Measurements from ENCODE around the gene HPS5. TPM values are rescaled to one million over a fixed set of nuclear protein-coding genes. Genes with fewer than 3 reads are reported as not detected.
A peak's percentile ranks its signal among the peaks of the same experiment; 100 is the strongest.
"Not testable (repeated sequence)": the region's sequence is repeated elsewhere in the genome, so short reads cannot be mapped to it uniquely, and the experiment has no call there.

HPS5 gene, protein sequence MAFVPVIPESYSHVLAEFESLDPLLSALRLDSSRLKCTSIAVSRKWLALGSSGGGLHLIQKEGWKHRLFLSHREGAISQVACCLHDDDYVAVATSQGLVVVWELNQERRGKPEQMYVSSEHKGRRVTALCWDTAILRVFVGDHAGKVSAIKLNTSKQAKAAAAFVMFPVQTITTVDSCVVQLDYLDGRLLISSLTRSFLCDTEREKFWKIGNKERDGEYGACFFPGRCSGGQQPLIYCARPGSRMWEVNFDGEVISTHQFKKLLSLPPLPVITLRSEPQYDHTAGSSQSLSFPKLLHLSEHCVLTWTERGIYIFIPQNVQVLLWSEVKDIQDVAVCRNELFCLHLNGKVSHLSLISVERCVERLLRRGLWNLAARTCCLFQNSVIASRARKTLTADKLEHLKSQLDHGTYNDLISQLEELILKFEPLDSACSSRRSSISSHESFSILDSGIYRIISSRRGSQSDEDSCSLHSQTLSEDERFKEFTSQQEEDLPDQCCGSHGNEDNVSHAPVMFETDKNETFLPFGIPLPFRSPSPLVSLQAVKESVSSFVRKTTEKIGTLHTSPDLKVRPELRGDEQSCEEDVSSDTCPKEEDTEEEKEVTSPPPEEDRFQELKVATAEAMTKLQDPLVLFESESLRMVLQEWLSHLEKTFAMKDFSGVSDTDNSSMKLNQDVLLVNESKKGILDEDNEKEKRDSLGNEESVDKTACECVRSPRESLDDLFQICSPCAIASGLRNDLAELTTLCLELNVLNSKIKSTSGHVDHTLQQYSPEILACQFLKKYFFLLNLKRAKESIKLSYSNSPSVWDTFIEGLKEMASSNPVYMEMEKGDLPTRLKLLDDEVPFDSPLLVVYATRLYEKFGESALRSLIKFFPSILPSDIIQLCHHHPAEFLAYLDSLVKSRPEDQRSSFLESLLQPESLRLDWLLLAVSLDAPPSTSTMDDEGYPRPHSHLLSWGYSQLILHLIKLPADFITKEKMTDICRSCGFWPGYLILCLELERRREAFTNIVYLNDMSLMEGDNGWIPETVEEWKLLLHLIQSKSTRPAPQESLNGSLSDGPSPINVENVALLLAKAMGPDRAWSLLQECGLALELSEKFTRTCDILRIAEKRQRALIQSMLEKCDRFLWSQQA
- 18.1 TPM for total RNA-seq

- DNase-seq (ENCODE audit: low spot score) = peak; percentile 97
Measured at GRCh38 chr11:18321969-18322711, at the start of gene HPS5, which contains the start of gene GTF2H1. HPS5 (minus strand) TSS chr11:18322140; CDS start chr11:18317858, 4,282 bp downstream. GTF2H1 (plus strand) TSS chr11:18322567; CDS start chr11:18333075, 10,508 bp downstream.

DNA sequence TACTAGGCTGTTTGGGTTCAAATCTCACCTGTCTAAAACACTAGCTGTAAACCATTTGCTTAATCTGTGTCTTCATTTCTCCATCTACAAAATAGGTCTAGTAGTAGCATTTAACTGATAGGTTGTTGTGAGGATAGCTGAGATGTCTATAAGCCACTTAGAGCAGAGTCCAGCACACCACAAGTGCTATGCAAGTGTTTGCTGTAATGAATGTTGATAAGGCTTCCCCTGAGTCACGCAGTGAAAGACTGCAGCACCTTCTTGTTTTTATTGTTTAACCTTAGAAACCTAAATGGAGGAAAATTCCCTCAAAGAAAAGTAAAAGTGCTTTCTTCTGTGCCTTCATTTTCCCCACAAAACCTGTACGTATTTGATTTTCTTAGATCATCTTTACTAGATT is 49.3 kb upstream of the HPS5 start:
- DNase-seq (ENCODE audit: low spot score) = no peak

DNA sequence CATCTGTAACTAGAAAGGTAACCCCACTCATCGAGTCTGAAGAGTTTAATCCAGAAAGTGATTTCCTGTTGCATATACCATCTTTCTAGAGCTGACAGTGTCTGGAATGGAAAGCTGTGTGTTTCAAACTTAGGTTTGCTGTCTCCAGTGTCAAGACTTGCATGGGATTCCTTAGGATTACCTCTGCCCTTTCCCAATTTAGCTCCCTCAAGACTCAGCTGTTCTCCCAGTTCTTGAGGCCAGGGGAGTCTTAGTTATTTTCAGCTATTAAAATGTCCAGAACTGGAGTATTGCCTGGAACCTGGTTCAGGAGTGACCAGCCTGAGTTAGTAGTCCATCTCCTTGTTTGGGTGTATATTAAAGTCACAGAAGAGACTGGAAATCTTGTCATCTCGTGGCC is 47.5 kb upstream of the HPS5 start:
- no peak for DNase-seq (ENCODE audit: low spot score)

- DNase-seq (ENCODE audit: low spot score) = no peak
Measured at GRCh38 chr11:18368221-18368620, 46.3 kb upstream of the HPS5 start.

DNA sequence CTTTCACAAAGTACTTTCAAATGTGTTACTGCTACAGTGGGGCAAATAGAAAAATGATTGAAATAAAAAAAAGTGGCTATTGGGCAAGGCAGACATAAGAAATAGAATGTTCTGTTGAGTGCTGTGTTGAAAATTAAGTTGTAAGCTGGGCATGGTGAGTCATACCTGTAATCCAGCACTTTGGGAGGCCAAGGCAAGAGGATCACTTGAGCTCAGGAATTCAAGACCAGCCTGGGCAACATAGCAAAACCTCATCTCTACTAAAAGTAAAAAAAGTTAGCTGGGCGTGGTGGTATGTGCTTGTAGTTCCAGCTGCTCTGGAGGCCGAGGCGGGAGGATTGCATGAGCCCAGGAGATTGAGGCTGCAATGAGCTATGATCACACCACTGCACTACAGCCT is 45.5 kb upstream of the HPS5 start:
- DNase-seq (ENCODE audit: low spot score) = no peak

DNA sequence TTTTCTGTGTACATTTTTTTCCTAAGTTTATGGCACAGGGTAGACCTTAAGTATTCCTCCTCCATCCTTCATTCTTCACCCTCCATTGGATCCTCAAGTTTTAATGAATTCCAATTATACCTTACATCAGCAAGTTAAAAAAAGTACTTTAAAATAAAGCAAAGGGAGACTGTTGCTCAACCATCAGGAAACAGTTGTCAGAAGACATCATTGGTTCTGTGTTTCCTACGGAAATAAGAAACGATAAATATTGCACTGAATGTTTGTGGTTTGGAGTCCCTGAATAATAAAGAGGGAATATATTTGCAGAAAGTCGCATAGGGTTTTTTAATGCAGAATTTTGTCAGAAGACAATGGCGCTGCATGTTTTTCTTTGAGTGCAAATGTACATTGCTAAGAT is 44.3 kb upstream of the HPS5 start:
- DNase-seq (ENCODE audit: low spot score) = no peak

- DNase-seq (ENCODE audit: low spot score) = no peak
Measured at GRCh38 chr11:18365741-18366140, 43.8 kb upstream of the HPS5 start.

GRCh38 chr11:18364495-18365073 is 42.6 kb upstream of the HPS5 start:
- no peak for DNase-seq (ENCODE audit: low spot score)

DNA sequence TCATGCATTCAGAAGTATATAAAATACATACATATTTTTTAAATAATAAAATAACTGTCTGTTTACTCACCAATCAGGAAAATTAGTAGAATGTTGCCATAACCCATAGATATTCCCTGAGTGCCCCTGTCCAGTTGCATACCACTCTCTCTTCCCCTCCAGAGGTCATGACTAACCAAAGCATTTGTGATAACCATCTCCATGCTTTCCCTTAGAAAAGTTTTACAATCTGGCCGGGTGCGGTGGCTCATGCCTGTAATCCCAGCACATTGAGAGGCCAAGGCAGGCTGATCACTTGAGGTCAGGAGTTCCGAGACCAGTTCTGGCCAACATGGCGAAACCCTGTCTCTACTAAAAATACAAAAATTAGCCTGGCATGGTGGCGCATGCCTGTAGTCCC is 39.2 kb upstream of the HPS5 start:
- DNase-seq (ENCODE audit: low spot score) = no peak

GRCh38 chr11:18358646-18359045 is 36.7 kb upstream of the HPS5 start:
- DNase-seq (ENCODE audit: low spot score) = no peak

DNA sequence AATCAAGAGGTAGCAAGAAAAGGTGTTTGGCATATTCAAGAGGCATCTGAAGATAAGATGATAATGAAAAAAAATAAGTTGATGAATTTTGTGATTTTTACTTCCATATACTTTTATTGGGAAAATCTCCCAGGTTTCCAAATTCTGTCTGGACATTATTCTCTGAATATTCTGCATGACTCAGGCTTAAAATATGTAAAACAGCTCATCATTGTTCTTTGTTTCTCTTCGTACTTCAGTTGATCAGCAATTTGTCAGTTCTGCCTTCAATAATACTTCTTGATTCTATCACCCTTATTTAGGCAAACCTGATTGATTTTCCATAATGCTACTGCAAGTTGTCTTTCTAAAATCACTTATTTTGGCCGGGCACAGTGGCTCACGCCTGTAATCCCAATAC is 30.6 kb upstream of the HPS5 start:
- no peak for DNase-seq (ENCODE audit: low spot score)

GRCh38 chr11:18347471-18348125 is 25.7 kb upstream of the HPS5 start:
- DNase-seq (ENCODE audit: low spot score) = no peak

GRCh38 chr11:18332891-18333290 is 11.0 kb upstream of the HPS5 start:
- no peak for DNase-seq (ENCODE audit: low spot score)

DNA sequence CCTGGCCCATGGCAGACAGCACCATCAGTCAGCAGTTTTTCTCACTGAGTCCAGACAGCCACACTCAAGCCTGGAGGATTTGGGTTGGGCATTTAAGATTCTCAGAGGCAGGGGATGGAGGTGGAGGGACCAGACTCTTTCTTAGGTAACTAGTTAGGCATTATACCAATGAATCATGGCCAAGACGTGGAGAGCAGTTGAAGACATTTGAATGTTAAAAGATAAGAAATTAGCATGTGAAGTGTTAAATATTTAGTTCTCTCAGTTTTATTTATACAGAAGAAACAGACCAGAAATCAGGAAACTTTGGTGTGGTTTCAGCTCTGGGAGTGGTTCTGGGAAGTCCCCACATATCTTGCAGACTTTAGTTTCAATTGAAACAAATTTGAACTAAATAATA is 10.4 kb upstream of the HPS5 start:
- no peak for DNase-seq (ENCODE audit: low spot score)

DNA sequence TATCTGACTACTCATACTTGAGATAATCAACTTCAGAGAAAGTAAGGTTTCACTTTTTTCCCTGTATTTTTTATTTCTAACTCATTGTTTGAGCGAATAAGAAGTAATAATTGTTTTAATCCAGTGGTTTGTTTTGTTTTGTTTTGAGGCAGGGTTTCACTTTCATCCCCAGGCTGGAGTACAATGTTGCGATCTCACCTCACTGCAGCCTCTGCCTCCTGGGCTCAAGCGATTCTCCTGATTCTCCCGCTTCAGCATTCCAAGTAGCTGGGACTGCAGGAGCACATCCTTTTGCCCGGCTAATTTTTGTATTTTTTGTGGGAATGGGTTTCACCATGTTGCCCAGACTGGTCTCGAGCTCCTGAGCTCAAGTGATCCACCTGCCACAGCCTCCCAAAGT is 9.0 kb upstream of the HPS5 start:
- DNase-seq (ENCODE audit: low spot score) = no peak

GRCh38 chr11:18329196-18329870 is 7.4 kb upstream of the HPS5 start:
- no peak for DNase-seq (ENCODE audit: low spot score)

DNA sequence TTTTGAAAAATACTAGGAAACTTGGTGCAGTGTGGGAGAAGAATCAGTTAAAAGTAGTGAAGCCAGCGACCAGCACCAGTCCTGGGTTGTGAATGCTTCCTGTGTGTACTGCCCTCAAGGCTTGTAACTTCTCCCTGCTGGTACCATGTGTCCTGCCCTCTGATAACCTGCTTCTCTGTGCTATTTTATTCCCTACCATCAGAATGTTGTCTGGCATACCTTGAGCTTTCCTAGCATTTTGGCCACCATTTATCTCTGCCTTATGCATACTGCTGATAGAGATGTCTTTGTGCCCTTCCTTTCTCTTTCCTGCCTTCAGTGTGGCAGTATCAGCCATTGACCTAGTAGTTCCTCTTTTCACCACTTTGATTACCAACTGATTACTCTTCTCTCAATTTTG is 2.4 kb upstream of the HPS5 start:
- DNase-seq (ENCODE audit: low spot score) = no peak

DNA sequence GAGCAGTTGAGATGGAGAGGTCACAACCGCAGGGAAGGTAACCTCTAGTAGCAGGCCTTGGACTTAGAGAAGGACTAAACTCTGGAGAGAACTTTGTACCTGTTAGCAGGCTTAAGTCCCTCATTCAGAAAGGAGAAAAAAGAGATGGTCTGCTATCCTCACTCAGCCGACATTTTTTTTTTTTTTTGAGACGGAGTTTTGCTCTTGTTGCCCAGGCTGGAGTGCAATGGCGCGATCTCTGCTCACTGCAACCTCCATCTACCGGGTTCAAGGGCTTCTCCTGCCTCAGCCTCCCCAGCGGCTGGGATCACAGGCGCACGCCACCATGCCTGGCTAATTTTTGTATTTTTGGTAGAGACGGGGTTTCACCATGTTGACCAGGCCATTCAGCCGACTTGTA is 1.9 kb upstream of the HPS5 start:
- DNase-seq (ENCODE audit: low spot score) = not testable (repeated sequence)

- DNase-seq (ENCODE audit: low spot score) = no peak
Measured at GRCh38 chr11:18322818-18323570, 1.1 kb upstream of the HPS5 start.

All from ureter (tissue), 1 donor.